Testis (tissue), 2 donors: ENCODE measurements around the gene CNTN4.

Experiments
- CTCF ChIP-seq, 3 experiments: fragments of 450-650 bp in 2 of 3; fragments of 200-600 bp in 1 of 3; sonication (generic) in 1 of 3; IDR thresholded peaks; one replicate each; pipeline ENCODE4 v1.5.1; 2016 to 2019; ENCODE audit warnings: antibody characterized with exemption in 3 of 3, mild to moderate bottlenecking in 2 of 3, moderate library complexity in 1 of 3
- POLR2A ChIP-seq: fragments of 450-650 bp; IDR thresholded peaks from one replicate; pipeline ENCODE4 v1.6.1; 2017; ENCODE audit warnings: antibody characterized with exemption, mild to moderate bottlenecking, moderate library complexity

DNA sequence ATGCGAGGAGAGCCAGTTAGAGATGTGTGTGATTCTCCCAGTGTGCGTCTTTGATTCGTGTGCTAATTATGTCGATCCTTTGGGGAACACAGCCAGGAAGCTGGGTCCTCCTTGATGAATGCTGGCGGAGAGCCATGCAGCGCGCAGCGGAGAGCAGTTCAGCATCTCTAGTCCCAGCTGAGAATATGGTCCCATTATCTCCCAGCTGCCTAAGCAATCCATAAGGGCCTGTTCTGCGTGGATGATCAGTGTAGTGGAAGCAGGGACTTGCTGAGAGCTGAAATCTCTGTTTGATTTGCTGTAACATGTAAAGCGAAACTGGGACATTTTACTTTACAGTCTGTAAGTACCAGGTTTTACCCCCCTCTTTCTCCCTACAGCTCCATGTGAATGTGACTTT is 412.7 kb downstream of the CNTN4 start:
- TF ChIP-seq CTCF (IDR thresholded peaks at IDR 0.05): no peak
- no peak for TF ChIP-seq POLR2A
